ENCODE results near the gene IGSF6. TPM values are rescaled to one million over a fixed set of nuclear protein-coding genes. Genes with fewer than 3 reads are reported as not detected.

IGSF6 gene
- total and polyA plus RNA-seq, 2 of the 13 experiments (the other 11 are each of a cell fraction or from before 2014, with no cell fraction given), result not detected

DNA sequence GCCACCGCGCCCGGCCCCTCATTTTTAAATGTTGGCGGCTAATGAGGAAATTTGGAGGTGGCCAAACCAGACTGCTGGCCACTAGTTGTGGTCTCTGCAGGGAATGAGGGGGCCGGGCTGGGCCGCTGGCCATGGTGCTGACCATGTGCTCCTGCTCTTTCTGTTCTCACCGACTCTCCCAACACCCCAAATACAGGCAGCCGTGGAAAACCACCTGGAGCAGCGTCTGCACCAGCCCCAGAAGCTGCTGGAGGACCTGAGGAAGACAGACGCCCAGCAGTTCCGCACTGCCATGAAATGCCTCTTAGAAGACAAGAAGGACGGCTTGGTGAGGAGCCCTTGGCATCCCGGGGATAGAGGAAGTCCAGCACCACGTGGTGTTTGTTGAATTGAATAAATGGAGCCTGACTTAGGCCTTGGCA lies 32.6 kb upstream of the IGSF6 start:
- H3K9me3 ChIP-seq (ENCODE audit: low read length), result no peaks in the 10 kb centered on the region
- H3K79me2 ChIP-seq (ENCODE audit: insufficient read depth, low read length), result no peaks in the 10 kb centered on the region
- no peak overlapping the region for H3K4me2 ChIP-seq (ENCODE audit: low read depth, low read length)
- H3K9ac ChIP-seq (ENCODE audit: insufficient read depth, low read depth, low read length), result no peak overlapping the region
- in situ Hi-C loops (cut with HindIII; ENCODE audit: extremely low pct_ligation_motif_present, low pct_unique_long_range_greater_than_20kb), result no loop called here
- H2AFZ ChIP-seq (ENCODE audit: low read length), result no peak overlapping the region
- H3K4me1 ChIP-seq (ENCODE audit: insufficient read depth, low read length), result no peaks in the 10 kb centered on the region
- CTCF ChIA-PET (ENCODE audit: low intra/inter-chr PET ratio, low total read pairs), result no interaction called here
- BruUV-seq (replicated peaks), result no TSS peak
- peak; percentile 67 for ATAC-seq
- intact Hi-C loops (cut with micrococcal nuclease; ENCODE audit: unreplicated experiment), result no loop called here
- POLR2A ChIA-PET, result no interaction called here
- no peak for FAIRE-seq
- peaks cover 2 to 3% of the 10 kb centered on the region in 2 experiments; a peak in 1 of 5 replicates for H3K27me3 ChIP-seq (ENCODE audit: control insufficient read depth in 1 of 2, insufficient read depth in 2 of 2, low read length in 2 of 2)
- no peaks in the 10 kb centered on the region for H3K36me3 ChIP-seq (replicated peaks in 1 of 2; ENCODE audit: control insufficient read depth in 1 of 2, insufficient read depth in 2 of 2, low read length in 2 of 2)
- no peak overlapping the region for H3K27ac ChIP-seq (ENCODE audit: extremely low read length, insufficient read depth, low read length)
- no peak overlapping the region for H3K4me3 ChIP-seq (replicated peaks in 1 of 3; ENCODE audit: insufficient read depth in 1 of 3, low read depth in 2 of 3, low read length in 3 of 3)
- WGBS (ENCODE audit: low lambda C conversion rate), result 34% methylated on average over 14 of the region's 14 CpGs
- DNase-seq (ENCODE audit: low spot score), result no peak
- H4K20me1 ChIP-seq (ENCODE audit: insufficient read depth, low read length), result no peaks in the 10 kb centered on the region
- TF ChIP-seq ZNF556 (CRISPR knock-in tag; IDR thresholded peaks at IDR 0.05; ENCODE audit: borderline replicate concordance) (no peak), CHCHD3 (CRISPR knock-in tag; IDR thresholded peaks at IDR 0.05) (no peak), DR1 (CRISPR knock-in tag; IDR thresholded peaks at IDR 0.05) (no peak), HNF4G (IDR thresholded peaks at IDR 0.05; ENCODE audit: borderline replicate concordance, low read depth, low read length) (no peak), HNF4G (CRISPR knock-in tag; IDR thresholded peaks at IDR 0.05; ENCODE audit: borderline replicate concordance, low read depth) (no peak), ZFP41 (CRISPR knock-in tag; IDR thresholded peaks at IDR 0.05; ENCODE audit: borderline replicate concordance) (no peak), ZNF235 (CRISPR knock-in tag; IDR thresholded peaks at IDR 0.05; ENCODE audit: borderline replicate concordance) (no peak), HNRNPL (IDR thresholded peaks at IDR 0.05; ENCODE audit: low read depth, low read length) (no peak), ISX (CRISPR knock-in tag; conservative IDR thresholded peaks at IDR 0.05) (peak; percentile 71; the same call in 1 of the 2 replicates), ZNF788 (CRISPR knock-in tag; IDR thresholded peaks at IDR 0.05; ENCODE audit: borderline replicate concordance) (no peak), SRY (CRISPR knock-in tag; IDR thresholded peaks at IDR 0.05) (peak; percentile 74; the same call in 1 of the 2 replicates), TBX2 (CRISPR knock-in tag; IDR thresholded peaks at IDR 0.05; ENCODE audit: borderline replicate concordance) (no peak), KDM5B (CRISPR knock-in tag; IDR thresholded peaks at IDR 0.05; ENCODE audit: borderline replicate concordance) (peak; percentile 21; the same call in 1 of the 2 replicates), MYC (CRISPR knock-in tag; IDR thresholded peaks at IDR 0.05; ENCODE audit: borderline replicate concordance) (peak; percentile 44; the same call in 1 of the 2 replicates), ZNF207 (IDR thresholded peaks at IDR 0.05; ENCODE audit: borderline replicate concordance) (no peak), ZNF382 (CRISPR knock-in tag; IDR thresholded peaks at IDR 0.05; ENCODE audit: borderline replicate concordance) (no peak), SNAI1 (CRISPR knock-in tag; IDR thresholded peaks at IDR 0.05; ENCODE audit: borderline replicate concordance) (no peak), ZNF780A (CRISPR knock-in tag; IDR thresholded peaks at IDR 0.05) (no peak)
- TF ChIP-seq, protein P1, sequence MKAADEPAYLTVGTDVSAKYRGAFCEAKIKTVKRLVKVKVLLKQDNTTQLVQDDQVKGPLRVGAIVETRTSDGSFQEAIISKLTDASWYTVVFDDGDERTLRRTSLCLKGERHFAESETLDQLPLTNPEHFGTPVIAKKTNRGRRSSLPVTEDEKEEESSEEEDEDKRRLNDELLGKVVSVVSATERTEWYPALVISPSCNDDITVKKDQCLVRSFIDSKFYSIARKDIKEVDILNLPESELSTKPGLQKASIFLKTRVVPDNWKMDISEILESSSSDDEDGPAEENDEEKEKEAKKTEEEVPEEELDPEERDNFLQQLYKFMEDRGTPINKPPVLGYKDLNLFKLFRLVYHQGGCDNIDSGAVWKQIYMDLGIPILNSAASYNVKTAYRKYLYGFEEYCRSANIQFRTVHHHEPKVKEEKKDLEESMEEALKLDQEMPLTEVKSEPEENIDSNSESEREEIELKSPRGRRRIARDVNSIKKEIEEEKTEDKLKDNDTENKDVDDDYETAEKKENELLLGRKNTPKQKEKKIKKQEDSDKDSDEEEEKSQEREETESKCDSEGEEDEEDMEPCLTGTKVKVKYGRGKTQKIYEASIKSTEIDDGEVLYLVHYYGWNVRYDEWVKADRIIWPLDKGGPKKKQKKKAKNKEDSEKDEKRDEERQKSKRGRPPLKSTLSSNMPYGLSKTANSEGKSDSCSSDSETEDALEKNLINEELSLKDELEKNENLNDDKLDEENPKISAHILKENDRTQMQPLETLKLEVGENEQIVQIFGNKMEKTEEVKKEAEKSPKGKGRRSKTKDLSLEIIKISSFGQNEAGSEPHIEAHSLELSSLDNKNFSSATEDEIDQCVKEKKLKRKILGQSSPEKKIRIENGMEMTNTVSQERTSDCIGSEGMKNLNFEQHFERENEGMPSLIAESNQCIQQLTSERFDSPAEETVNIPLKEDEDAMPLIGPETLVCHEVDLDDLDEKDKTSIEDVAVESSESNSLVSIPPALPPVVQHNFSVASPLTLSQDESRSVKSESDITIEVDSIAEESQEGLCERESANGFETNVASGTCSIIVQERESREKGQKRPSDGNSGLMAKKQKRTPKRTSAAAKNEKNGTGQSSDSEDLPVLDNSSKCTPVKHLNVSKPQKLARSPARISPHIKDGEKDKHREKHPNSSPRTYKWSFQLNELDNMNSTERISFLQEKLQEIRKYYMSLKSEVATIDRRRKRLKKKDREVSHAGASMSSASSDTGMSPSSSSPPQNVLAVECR (CRISPR knock-in tag; IDR thresholded peaks at IDR 0.05; ENCODE audit: borderline replicate concordance), result peak; percentile 42; the same call in 1 of the 2 replicates
- TF ChIP-seq, protein P2, sequence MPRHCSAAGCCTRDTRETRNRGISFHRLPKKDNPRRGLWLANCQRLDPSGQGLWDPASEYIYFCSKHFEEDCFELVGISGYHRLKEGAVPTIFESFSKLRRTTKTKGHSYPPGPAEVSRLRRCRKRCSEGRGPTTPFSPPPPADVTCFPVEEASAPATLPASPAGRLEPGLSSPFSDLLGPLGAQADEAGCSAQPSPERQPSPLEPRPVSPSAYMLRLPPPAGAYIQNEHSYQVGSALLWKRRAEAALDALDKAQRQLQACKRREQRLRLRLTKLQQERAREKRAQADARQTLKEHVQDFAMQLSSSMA (CRISPR knock-in tag; IDR thresholded peaks at IDR 0.05), result no peak
